RWPE2 (cell line): ENCODE measurements around the gene STX11.

Experiments used
- ATAC-seq: fragments of 200-7000 bp; cut with Tn5 transposase; 3 replicates; pipeline ENCODE4 v1.9.1; 2021; ENCODE audit warnings: low read depth
- DNase-seq: peaks from one replicate; pipeline ENCODE4 v3.0.0-alpha.2; 2020; ENCODE audit warnings: low spot score
- H3K27ac ChIP-seq: fragments of 450-650 bp; 2 replicates; pipeline ENCODE4 v1.5.1; 2017; ENCODE audit warnings: mild to moderate bottlenecking; ENCODE audit not compliant: poor library complexity, severe bottlenecking
- H3K27me3 ChIP-seq: fragments of 250-450 bp; sonication (Bioruptor Pico); 2 replicates; pipeline ENCODE4 v1.5.1; 2021; ENCODE audit warnings: mild to moderate bottlenecking, moderate library complexity; ENCODE audit not compliant: insufficient read depth, poor library complexity, severe bottlenecking
- H3K36me3 ChIP-seq: fragments of 250-450 bp; sonication (Bioruptor Pico); 2 replicates; pipeline ENCODE4 v1.5.1; 2020; ENCODE audit warnings: low read depth, mild to moderate bottlenecking, moderate library complexity
- H3K4me1 ChIP-seq: fragments of 250-450 bp; sonication (Bioruptor Pico); 2 replicates; pipeline ENCODE4 v1.5.1; 2021; ENCODE audit warnings: mild to moderate bottlenecking, moderate library complexity; ENCODE audit not compliant: insufficient read depth, poor library complexity, severe bottlenecking
- H3K4me3 ChIP-seq: fragments of 250-450 bp; sonication (Bioruptor Pico); 2 replicates; pipeline ENCODE4 v1.5.1; 2021; ENCODE audit warnings: mild to moderate bottlenecking, moderate library complexity; ENCODE audit not compliant: severe bottlenecking
- H3K9me3 ChIP-seq: fragments of 250-450 bp; sonication (Bioruptor Pico); 2 replicates; pipeline ENCODE4 v1.5.1; 2021; ENCODE audit warnings: mild to moderate bottlenecking, moderate library complexity; ENCODE audit not compliant: severe bottlenecking
- CTCF ChIP-seq: fragments of 450-650 bp; IDR thresholded peaks from one replicate; pipeline ENCODE4 v1.5.1; 2017; ENCODE audit warnings: mild to moderate bottlenecking, moderate library complexity; ENCODE audit not compliant: poor library complexity, severe bottlenecking

STX11 gene

GRCh38 chr6:144138542-144138941 lies 11.8 kb upstream of the STX11 start:
- no peak for DNase-seq
- TF ChIP-seq CTCF, result no peak
- H3K4me1 ChIP-seq, result no peaks in the 10 kb centered on the region
- H3K27me3 ChIP-seq, result no peaks in the 10 kb centered on the region
- H3K9me3 ChIP-seq, result no peaks in the 10 kb centered on the region
- H3K4me3 ChIP-seq, result no peak overlapping the region
- H3K36me3 ChIP-seq, result no peaks in the 10 kb centered on the region
- ATAC-seq, result no peak
- no peak overlapping the region for H3K27ac ChIP-seq

DNA sequence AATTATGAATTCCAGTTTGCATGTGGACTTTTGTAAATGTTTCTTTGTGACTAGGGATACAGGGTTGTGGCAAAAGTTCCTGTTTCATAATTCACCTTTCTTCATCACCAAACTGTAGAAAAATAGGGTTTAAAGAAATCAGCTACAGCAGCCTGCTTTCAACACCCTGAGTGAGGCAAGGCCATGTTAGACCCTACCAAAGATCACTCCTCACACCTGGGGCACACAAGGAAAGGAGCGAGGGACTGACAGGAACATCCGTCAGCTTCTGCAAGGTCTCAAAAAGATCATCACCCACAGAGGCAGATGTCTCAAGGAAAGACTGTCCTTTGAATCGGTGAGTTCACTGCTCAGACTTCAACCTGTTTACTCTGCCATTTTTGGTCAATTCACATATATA lies 10.5 kb upstream of the STX11 start:
- H3K36me3 ChIP-seq, result no peaks in the 10 kb centered on the region
- H3K4me3 ChIP-seq, result no peak overlapping the region
- no peaks in the 10 kb centered on the region for H3K9me3 ChIP-seq
- TF ChIP-seq CTCF, result no peak
- no peak for DNase-seq
- H3K27ac ChIP-seq, result no peak overlapping the region
- no peak for ATAC-seq
- no peaks in the 10 kb centered on the region for H3K4me1 ChIP-seq
- no peaks in the 10 kb centered on the region for H3K27me3 ChIP-seq

DNA sequence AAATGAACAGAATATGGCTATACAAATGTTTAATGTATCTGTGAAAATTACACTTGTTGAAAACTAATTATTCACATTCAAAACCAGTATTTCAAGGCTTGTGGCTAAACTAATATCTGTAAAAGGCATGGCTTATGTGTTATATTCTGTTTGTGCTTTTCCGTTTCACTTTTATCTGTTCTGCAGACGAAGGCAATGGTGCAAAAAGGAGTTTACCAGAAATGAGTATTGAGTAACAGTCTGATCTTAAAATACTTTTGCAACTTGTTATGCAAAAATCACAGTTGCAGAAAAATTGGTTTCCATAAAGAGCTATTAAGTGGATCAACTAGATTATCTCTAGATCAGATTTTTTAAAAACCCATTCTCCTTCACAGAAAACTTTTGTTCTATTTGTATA lies 9.4 kb upstream of the STX11 start:
- no peak for ATAC-seq
- H3K27ac ChIP-seq, result no peak overlapping the region
- no peak for TF ChIP-seq CTCF
- H3K36me3 ChIP-seq, result no peaks in the 10 kb centered on the region
- H3K4me3 ChIP-seq, result no peak overlapping the region
- H3K4me1 ChIP-seq, result no peaks in the 10 kb centered on the region
- no peak for DNase-seq
- no peaks in the 10 kb centered on the region for H3K27me3 ChIP-seq
- H3K9me3 ChIP-seq, result no peaks in the 10 kb centered on the region

DNA sequence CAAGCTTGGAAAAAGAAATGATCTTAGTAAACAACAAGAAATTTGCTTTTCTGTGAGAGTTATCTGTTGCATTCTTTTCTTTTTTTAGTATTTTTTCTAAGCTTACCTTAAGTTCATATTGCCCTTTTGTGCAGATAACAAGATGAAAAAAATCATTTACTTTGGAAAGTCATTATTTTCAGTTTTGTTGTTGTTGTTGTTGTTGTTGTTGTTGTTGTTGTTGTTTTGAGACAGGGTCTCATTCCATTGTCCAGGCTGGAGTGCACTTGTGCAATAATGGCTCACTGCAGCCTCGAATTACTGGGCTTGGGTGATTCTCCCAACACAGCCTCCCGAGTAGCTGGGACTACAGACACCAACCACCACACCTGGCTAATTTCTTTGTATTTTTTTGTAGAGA lies 8.8 kb upstream of the STX11 start:
- H3K36me3 ChIP-seq, result no peaks in the 10 kb centered on the region
- no peak for DNase-seq
- H3K27ac ChIP-seq, result no peak overlapping the region
- no peak for TF ChIP-seq CTCF
- no peaks in the 10 kb centered on the region for H3K27me3 ChIP-seq
- H3K4me3 ChIP-seq, result no peak overlapping the region
- H3K9me3 ChIP-seq, result no peaks in the 10 kb centered on the region
- H3K4me1 ChIP-seq, result no peaks in the 10 kb centered on the region
- no peak for ATAC-seq

DNA sequence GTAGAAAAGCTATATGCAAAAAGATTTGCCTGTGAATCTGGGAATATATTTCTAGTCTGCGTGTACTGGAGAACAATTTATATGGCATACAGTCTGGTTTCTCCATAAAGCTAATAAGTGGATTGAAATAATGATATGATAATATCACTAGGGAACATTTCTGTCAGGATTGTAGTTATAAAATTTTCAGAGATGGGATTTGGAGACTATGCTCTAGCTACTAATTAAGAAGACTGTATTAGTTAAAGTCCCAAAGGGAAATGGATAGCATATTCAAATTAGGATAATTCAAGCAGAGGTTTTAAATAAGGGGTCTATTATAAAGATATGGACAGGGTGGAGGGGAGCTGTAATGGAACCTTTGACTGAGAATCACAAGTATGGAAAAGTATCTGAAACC lies 7.2 kb upstream of the STX11 start:
- DNase-seq (no peak), ATAC-seq (no peak)
- no peak for TF ChIP-seq CTCF
- Histone ChIP-seq H3K36me3 (no peaks in the 10 kb centered on the region), H3K27ac (no peak overlapping the region), H3K9me3 (no peaks in the 10 kb centered on the region), H3K27me3 (no peaks in the 10 kb centered on the region), H3K4me1 (no peaks in the 10 kb centered on the region), H3K4me3 (no peak overlapping the region)
